Measurements from ENCODE around the gene NCBP2.

GRCh38 chr3:196901768-196902167 lies 40.6 kb downstream of the NCBP2 start:
- no peak for TF ChIP-seq POLR2A (IDR thresholded peaks at IDR 0.05)
- TF ChIP-seq CTCF (IDR thresholded peaks at IDR 0.05), result no peak

Data from uterus (tissue), 2 donors.